AG04450 (cell line): ENCODE results near the gene DAZ1. TPM values are rescaled to one million over a fixed set of nuclear protein-coding genes. Genes with fewer than 3 reads are reported as not detected.
"Not testable (repeated sequence)": the region's sequence is repeated elsewhere in the genome, so short reads cannot be mapped to it uniquely, and the experiment has no call there.

Source experiments
- CTCF ChIA-PET: fragments of 300-600, 350-600 bp; formaldehyde crosslinking; extraction: SDS; loops from one replicate; lab custom pipeline; 2022; ENCODE audit warnings: antibody characterized with exemption, inconsistent platforms; lab: Charles Lee
- POLR2A ChIA-PET: fragments of 350-600 bp; formaldehyde crosslinking; extraction: SDS; loops from one replicate; lab custom pipeline; 2021; ENCODE audit warnings: antibody characterized with exemption, inconsistent platforms; lab: Yijun Ruan, JAX
- DNase-seq: peaks from one replicate; pipeline ENCODE4 v3.0.0-alpha.2; 2011; ENCODE audit warnings: low read depth, low spot score
- H3K27ac ChIP-seq: one replicate; pipeline ENCODE4 v1.5.1; 2012; ENCODE audit warnings: low read depth, low read length, control low read depth
- H3K27me3 ChIP-seq: one replicate; pipeline ENCODE4 v1.6.0; 2012; ENCODE audit warnings: low read length; ENCODE audit not compliant: control insufficient read depth, insufficient read depth
- H3K4me3 ChIP-seq: 2 replicates; pipeline ENCODE4 v1.5.1; 2011; ENCODE audit warnings: mild to moderate bottlenecking, low read depth, low read length, control low read depth
- H3K9me3 ChIP-seq: 2 replicates; pipeline ENCODE4 v1.5.1; 2012; ENCODE audit warnings: low read length; ENCODE audit not compliant: control insufficient read depth, insufficient read depth
- polyA minus RNA-seq: library from RNA; depleted of rRNA, polyadenylated mRNA; stranded (reverse); fragments of >200 nt; gene quantifications from 2 replicates; pipeline ENCODE4 v1.2.3, GENCODE V29; 2011; rRNA and poly(A)+ RNA removed
- polyA plus RNA-seq: library from polyadenylated mRNA; depleted of rRNA; stranded (reverse); fragments of >200 nt; gene quantifications from 2 replicates; pipeline ENCODE4 v1.2.3, GENCODE V29; 2011; rRNA removed

Gene DAZ1
- polyA plus RNA-seq (not detected in 2 replicates), polyA minus RNA-seq (not detected in 2 replicates)

- DNase-seq, result not testable (repeated sequence)
These were observed at the start of gene DAZ1 for GRCh38 chrY:23198908-23199307. DAZ1 (minus strand) TSS chrY:23199008; CDS start chrY:23198800, 208 bp downstream.

GRCh38 chrY:23219233-23219632 is 20.4 kb upstream of the DAZ1 start, which contains the start of gene DAZ2:
DAZ2 (plus strand) TSS chrY:23219533; CDS start chrY:23219741, 208 bp downstream.
- POLR2A ChIA-PET, CTCF ChIA-PET: not testable (repeated sequence)

More at GRCh38 chrY:23198908-23199307, at the start of gene DAZ1:
- POLR2A ChIA-PET, H3K4me3 ChIP-seq, H3K9me3 ChIP-seq, H3K27ac ChIP-seq, H3K27me3 ChIP-seq, CTCF ChIA-PET: not testable (repeated sequence)

GRCh38 chrY:23210681-23211080 is 11.9 kb upstream of the DAZ1 start:
- CTCF ChIA-PET, POLR2A ChIA-PET, H3K27ac ChIP-seq, H3K9me3 ChIP-seq, H3K27me3 ChIP-seq, H3K4me3 ChIP-seq, DNase-seq: not testable (repeated sequence)

More at GRCh38 chrY:23219233-23219632, 20.4 kb upstream of the DAZ1 start, which contains the start of gene DAZ2:
- not testable (repeated sequence) for H3K9me3 ChIP-seq, DNase-seq, H3K4me3 ChIP-seq, H3K27ac ChIP-seq, H3K27me3 ChIP-seq

GRCh38 chrY:23209802-23210495 is 11.1 kb upstream of the DAZ1 start:
- H3K4me3 ChIP-seq, POLR2A ChIA-PET, H3K27ac ChIP-seq, CTCF ChIA-PET, H3K9me3 ChIP-seq, DNase-seq, H3K27me3 ChIP-seq: not testable (repeated sequence)

- DNase-seq, POLR2A ChIA-PET, H3K27me3 ChIP-seq, H3K4me3 ChIP-seq, H3K27ac ChIP-seq, CTCF ChIA-PET, H3K9me3 ChIP-seq: not testable (repeated sequence)
These were observed 8.6 kb upstream of the DAZ1 start for GRCh38 chrY:23207455-23207854.

Other genes starting within 250 kb of the DAZ1 start
- not detected in 2 replicates for gene BPY2, start 214.7 kb downstream of the DAZ1 start, polyA plus RNA-seq
- not detected in 2 replicates for gene DAZ2, start 20.5 kb upstream of the DAZ1 start, polyA plus RNA-seq